ENCODE measurements around the gene CCDC200. TPM values are rescaled to one million over a fixed set of nuclear protein-coding genes. Genes with fewer than 3 reads are reported as not detected.
"Not testable (repeated sequence)": the region's sequence is repeated elsewhere in the genome, so short reads cannot be mapped to it uniquely, and the experiment has no call there.

CCDC200 gene
- total and polyA plus RNA-seq, 2 experiments from 2014 or later = 0.70 TPM; not detected in 1

DNA sequence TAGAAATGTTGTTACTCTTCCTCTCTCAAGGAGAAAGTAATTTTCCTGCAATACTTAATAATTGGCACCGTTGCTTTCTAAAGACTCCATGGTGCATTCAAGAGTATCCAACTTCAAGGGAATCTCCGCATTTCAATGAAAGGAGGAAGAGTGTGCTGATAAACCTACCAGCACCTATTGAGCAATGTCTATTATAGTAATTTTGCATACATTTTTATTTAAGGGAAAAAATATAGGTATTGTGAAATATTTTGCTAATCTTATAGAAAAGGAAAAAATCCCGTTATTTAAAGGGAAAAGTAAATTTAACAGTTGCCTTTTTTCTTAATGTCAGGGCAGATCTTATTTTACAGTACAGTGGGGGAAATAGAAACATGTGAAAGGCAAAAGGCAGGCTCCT lies 17.8 kb downstream of the CCDC200 start:
- in situ Hi-C loops (cut with MboI) = loop anchor here (10.0 kb wide), 1 partner anchor 104 kb away; no protein-coding TSS in a partner anchor
- no peaks in the 10 kb centered on the region for H3K9me2 ChIP-seq (ENCODE audit: insufficient read depth)
- H3K27me3 ChIP-seq (replicated peaks; ENCODE audit: insufficient read depth) = no peaks in the 10 kb centered on the region
- peak overlapping the region; percentile 85 for H3K9ac ChIP-seq
- H3K4me3 ChIP-seq = peak overlapping the region; percentile 75; the same call in 1 of the 2 replicates
- DNase-seq = no peak
- H3K4me1 ChIP-seq (ENCODE audit: insufficient read depth) = peaks cover 27% of the 10 kb centered on the region
- H3K27ac ChIP-seq = peak overlapping the region; percentile 83
- H3K9me3 ChIP-seq (ENCODE audit: low read depth) = no peaks in the 10 kb centered on the region
- no peak for TF ChIP-seq EZH2 (IDR thresholded peaks at IDR 0.05; ENCODE audit: insufficient read depth, poor library complexity, severe bottlenecking)
- TF ChIP-seq EZH2phosphoT487 (IDR thresholded peaks at IDR 0.05; ENCODE audit: insufficient read depth, low read depth) = no peak
- H4K20me1 ChIP-seq (ENCODE audit: insufficient read depth) = no peaks in the 10 kb centered on the region
- peak overlapping the region; percentile 77 for H3K4me2 ChIP-seq (ENCODE audit: unreplicated experiment)
- H3K36me3 ChIP-seq (ENCODE audit: low read depth) = peaks cover 24% of the 10 kb centered on the region
- 48 to 49% methylated on average over 3 of the region's 3 CpGs for WGBS, 2 experiments (ENCODE audit: low coverage in 1 of 2, low lambda C conversion rate in 2 of 2, missing lambda C conversion rate in 2 of 2)
- peak overlapping the region; percentile 70 for H2AFZ ChIP-seq
- H3K79me2 ChIP-seq (ENCODE audit: insufficient read depth) = peaks cover 11% of the 10 kb centered on the region; the same call in 1 of the 2 replicates
- peaks cover 36% of the 10 kb centered on the region for H3F3A ChIP-seq (ENCODE audit: insufficient read depth)

DNA sequence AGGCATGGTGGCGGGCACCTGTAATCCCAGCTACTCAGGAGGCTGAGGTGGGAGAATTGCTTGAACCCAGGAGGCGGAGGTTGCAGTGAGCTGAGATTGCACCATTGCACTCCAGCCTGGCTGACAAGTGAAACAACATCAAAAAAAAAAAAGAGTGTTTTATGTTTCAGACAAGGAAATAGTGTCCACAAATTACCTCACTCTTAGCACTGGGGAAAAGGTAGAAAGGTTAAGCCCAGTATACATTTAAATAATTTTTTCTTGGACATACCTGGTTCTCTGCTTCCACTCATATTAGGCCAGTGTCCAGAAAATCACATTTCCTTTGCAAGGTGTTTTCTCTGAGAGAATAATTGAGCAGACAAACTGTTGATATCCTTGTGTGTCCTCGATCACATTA lies 25.4 kb downstream of the CCDC200 start:
- not testable (repeated sequence) for H3K4me3 ChIP-seq; H3K4me2 ChIP-seq (ENCODE audit: unreplicated experiment)
- H3K36me3 ChIP-seq (ENCODE audit: low read depth) = peaks cover 74% of the 10 kb centered on the region

DNA sequence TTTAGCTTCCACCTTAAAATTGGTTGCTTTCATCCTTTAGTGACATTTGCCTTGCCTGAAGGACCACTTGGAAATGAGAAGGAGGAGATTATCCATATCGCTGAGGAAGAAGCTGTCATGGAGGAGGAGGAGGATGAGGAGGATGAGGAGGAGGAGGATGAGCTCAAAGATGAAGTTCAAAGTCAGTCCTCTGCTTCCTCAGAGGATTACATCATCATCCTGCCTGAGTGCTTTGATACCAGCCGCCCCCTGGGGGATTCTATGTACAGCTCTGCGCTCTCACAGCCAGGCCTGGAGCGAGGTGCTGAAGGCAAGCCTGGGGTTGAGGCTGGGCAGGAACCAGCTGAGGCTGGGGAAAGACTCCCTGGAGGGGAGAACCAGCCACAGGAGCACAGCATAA lies 28.3 kb downstream of the CCDC200 start:
- H2AFZ ChIP-seq = no peak overlapping the region
- no peak overlapping the region for H3K9ac ChIP-seq
- no peaks in the 10 kb centered on the region for H3K79me2 ChIP-seq (ENCODE audit: insufficient read depth)
- no peaks in the 10 kb centered on the region for H3K9me2 ChIP-seq (ENCODE audit: insufficient read depth)
- 94 to 99% methylated on average over 4 of the region's 4 CpGs for WGBS, 2 experiments (ENCODE audit: low coverage in 1 of 2, low lambda C conversion rate in 2 of 2, missing lambda C conversion rate in 2 of 2)
- no peak for TF ChIP-seq EZH2 (IDR thresholded peaks at IDR 0.05; ENCODE audit: insufficient read depth, poor library complexity, severe bottlenecking)
- TF ChIP-seq EZH2phosphoT487 (IDR thresholded peaks at IDR 0.05; ENCODE audit: insufficient read depth, low read depth) = no peak
- peaks cover 83% of the 10 kb centered on the region for H3K36me3 ChIP-seq (ENCODE audit: low read depth)
- H3K27ac ChIP-seq = no peak overlapping the region
- no peaks in the 10 kb centered on the region for H3K4me1 ChIP-seq (ENCODE audit: insufficient read depth)
- H4K20me1 ChIP-seq (ENCODE audit: insufficient read depth) = no peaks in the 10 kb centered on the region
- no peak overlapping the region for H3K4me3 ChIP-seq
- DNase-seq = no peak
- H3F3A ChIP-seq (ENCODE audit: insufficient read depth) = peaks cover 17% of the 10 kb centered on the region; the same call in 1 of the 2 replicates
- H3K4me2 ChIP-seq (ENCODE audit: unreplicated experiment) = no peak overlapping the region
- no peaks in the 10 kb centered on the region for H3K27me3 ChIP-seq (replicated peaks; ENCODE audit: insufficient read depth)
- in situ Hi-C loops (cut with MboI) = no loop called here
- no peaks in the 10 kb centered on the region for H3K9me3 ChIP-seq (ENCODE audit: low read depth)

More for the DNA sequence above, 25.4 kb downstream of the CCDC200 start:
- H3K79me2 ChIP-seq (ENCODE audit: insufficient read depth); H3K9me3 ChIP-seq (ENCODE audit: low read depth); in situ Hi-C loops (cut with MboI); H2AFZ ChIP-seq; H3K27ac ChIP-seq; H3K9ac ChIP-seq; H4K20me1 ChIP-seq (ENCODE audit: insufficient read depth); DNase-seq; H3K4me1 ChIP-seq (ENCODE audit: insufficient read depth); H3K27me3 ChIP-seq (replicated peaks; ENCODE audit: insufficient read depth); H3K9me2 ChIP-seq (ENCODE audit: insufficient read depth): not testable (repeated sequence)
- peaks cover 19% of the 10 kb centered on the region for H3F3A ChIP-seq (ENCODE audit: insufficient read depth)
- 99% methylated on average over 3 of the region's 3 CpGs for WGBS, 2 experiments (ENCODE audit: low coverage in 1 of 2, low lambda C conversion rate in 2 of 2, missing lambda C conversion rate in 2 of 2)

DNA sequence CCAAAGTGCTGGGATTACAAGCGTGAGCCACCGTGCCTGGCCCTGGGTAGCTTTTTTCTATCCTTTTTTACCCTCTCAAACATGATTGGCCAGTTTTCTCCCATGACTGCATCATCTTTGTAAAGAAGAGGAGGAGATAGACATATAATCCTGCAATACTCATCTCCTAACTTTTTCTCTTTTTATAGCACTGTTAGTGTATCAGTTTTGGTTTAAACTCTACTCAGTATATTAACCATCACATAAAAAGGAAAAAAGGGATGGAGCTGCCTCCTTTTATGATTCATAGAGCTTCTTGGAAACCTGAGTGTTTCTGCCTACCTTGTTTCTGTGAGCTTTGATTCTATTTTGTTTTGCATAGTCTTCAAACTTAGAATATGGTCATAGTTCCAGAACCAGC lies 28.8 kb downstream of the CCDC200 start:
- no peak for TF ChIP-seq EZH2phosphoT487 (IDR thresholded peaks at IDR 0.05; ENCODE audit: insufficient read depth, low read depth)
- TF ChIP-seq EZH2 (IDR thresholded peaks at IDR 0.05; ENCODE audit: insufficient read depth, poor library complexity, severe bottlenecking) = no peak
- no peak overlapping the region for H3K4me3 ChIP-seq
- no peak overlapping the region for H3K9ac ChIP-seq
- no peaks in the 10 kb centered on the region for H3K4me1 ChIP-seq (ENCODE audit: insufficient read depth)
- no peaks in the 10 kb centered on the region for H3K79me2 ChIP-seq (ENCODE audit: insufficient read depth)
- H3K27me3 ChIP-seq (replicated peaks; ENCODE audit: insufficient read depth) = no peaks in the 10 kb centered on the region
- H3K27ac ChIP-seq = no peak overlapping the region
- H2AFZ ChIP-seq = no peak overlapping the region
- 81 to 86% methylated on average over 2 of the region's 2 CpGs for WGBS, 2 experiments (ENCODE audit: low coverage in 1 of 2, low lambda C conversion rate in 2 of 2, missing lambda C conversion rate in 2 of 2)
- in situ Hi-C loops (cut with MboI) = no loop called here
- H4K20me1 ChIP-seq (ENCODE audit: insufficient read depth) = no peaks in the 10 kb centered on the region
- H3K36me3 ChIP-seq (ENCODE audit: low read depth) = peaks cover 83% of the 10 kb centered on the region
- no peak overlapping the region for H3K4me2 ChIP-seq (ENCODE audit: unreplicated experiment)
- H3K9me2 ChIP-seq (ENCODE audit: insufficient read depth) = no peaks in the 10 kb centered on the region
- no peak for DNase-seq
- H3F3A ChIP-seq (ENCODE audit: insufficient read depth) = peaks cover 17% of the 10 kb centered on the region; the same call in 1 of the 2 replicates
- H3K9me3 ChIP-seq (ENCODE audit: low read depth) = no peaks in the 10 kb centered on the region

DNA sequence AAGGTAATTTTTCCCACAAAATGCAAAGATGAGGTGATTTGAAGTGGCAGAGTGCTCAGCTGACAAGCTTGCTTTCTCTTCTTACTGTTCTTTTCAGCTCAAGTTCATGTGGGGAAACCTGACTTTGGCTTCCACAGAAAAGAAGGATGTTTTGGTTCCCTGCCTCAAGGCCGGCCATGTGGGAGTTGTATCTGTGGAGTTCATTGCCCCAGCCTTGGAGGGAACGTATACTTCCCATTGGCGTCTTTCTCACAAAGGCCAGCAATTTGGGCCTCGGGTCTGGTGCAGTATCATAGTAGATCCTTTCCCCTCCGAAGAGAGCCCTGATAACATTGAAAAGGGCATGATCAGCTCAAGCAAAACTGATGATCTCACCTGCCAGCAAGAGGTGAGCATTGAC lies 35.2 kb downstream of the CCDC200 start:
- 94 to 98% methylated on average over 5 of the region's 5 CpGs for WGBS, 2 experiments (ENCODE audit: low coverage in 1 of 2, low lambda C conversion rate in 2 of 2, missing lambda C conversion rate in 2 of 2)
- Histone ChIP-seq H3K27me3 (replicated peaks; ENCODE audit: insufficient read depth) (no peaks in the 10 kb centered on the region), H3K9me2 (ENCODE audit: insufficient read depth) (no peaks in the 10 kb centered on the region), H3K36me3 (ENCODE audit: low read depth) (peaks cover 86% of the 10 kb centered on the region), H3K9me3 (ENCODE audit: low read depth) (no peaks in the 10 kb centered on the region), H3K4me1 (ENCODE audit: insufficient read depth) (no peaks in the 10 kb centered on the region), H3K9ac (no peak overlapping the region), H3K79me2 (ENCODE audit: insufficient read depth) (peaks cover 21% of the 10 kb centered on the region; the same call in 1 of the 2 replicates), H2AFZ (no peak overlapping the region), H3K4me3 (no peak overlapping the region), H3K4me2 (ENCODE audit: unreplicated experiment) (no peak overlapping the region), H3F3A (ENCODE audit: insufficient read depth) (peaks cover 12% of the 10 kb centered on the region; the same call in 1 of the 2 replicates), H4K20me1 (ENCODE audit: insufficient read depth) (no peaks in the 10 kb centered on the region), H3K27ac (no peak overlapping the region)
- DNase-seq = no peak
- in situ Hi-C loops (cut with MboI) = no loop called here
- no peak for TF ChIP-seq EZH2phosphoT487 (IDR thresholded peaks at IDR 0.05; ENCODE audit: insufficient read depth, low read depth)
- TF ChIP-seq EZH2 (IDR thresholded peaks at IDR 0.05; ENCODE audit: insufficient read depth, poor library complexity, severe bottlenecking) = no peak

DNA sequence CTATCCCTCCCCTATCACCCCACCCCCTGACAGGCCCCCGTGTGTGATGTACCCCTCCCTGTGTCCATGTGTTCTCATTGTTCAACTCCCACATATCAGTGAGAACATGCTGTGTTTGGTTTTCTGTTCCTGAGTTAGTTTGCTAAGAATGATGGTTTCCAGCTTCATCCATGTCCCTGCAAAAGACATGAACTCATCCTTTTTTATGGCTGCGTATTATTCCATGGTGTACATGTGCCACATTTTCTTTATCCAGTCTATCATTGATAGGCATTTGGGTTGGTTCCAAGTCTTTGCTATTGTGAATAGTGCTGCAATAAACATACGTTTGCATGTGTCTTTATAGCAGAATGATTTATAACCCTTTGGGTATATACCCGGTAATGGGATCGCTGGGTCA lies 41.8 kb downstream of the CCDC200 start:
- H2AFZ ChIP-seq; H3K9me3 ChIP-seq (ENCODE audit: low read depth); H3F3A ChIP-seq (ENCODE audit: insufficient read depth); H3K4me1 ChIP-seq (ENCODE audit: insufficient read depth); in situ Hi-C loops (cut with MboI); H3K9ac ChIP-seq; H4K20me1 ChIP-seq (ENCODE audit: insufficient read depth); H3K4me3 ChIP-seq; H3K27me3 ChIP-seq (replicated peaks; ENCODE audit: insufficient read depth); DNase-seq; H3K4me2 ChIP-seq (ENCODE audit: unreplicated experiment); H3K27ac ChIP-seq; H3K9me2 ChIP-seq (ENCODE audit: insufficient read depth): not testable (repeated sequence)
- Histone ChIP-seq H3K36me3 (ENCODE audit: low read depth) (peaks cover 63% of the 10 kb centered on the region), H3K79me2 (ENCODE audit: insufficient read depth) (peaks cover 22% of the 10 kb centered on the region; the same call in 1 of the 2 replicates)
- 97 to 98% methylated on average over 5 of the region's 5 CpGs for WGBS, 2 experiments (ENCODE audit: low coverage in 1 of 2, low lambda C conversion rate in 2 of 2, missing lambda C conversion rate in 2 of 2)

All from GM23248 (cell line).